MM.1S (cell line): Measurements from ENCODE around the gene FAM107A.

Experiments
- DNase-seq: peaks from one replicate; pipeline ENCODE4 v3.0.0-alpha.2; 2015
- H2AFZ ChIP-seq: fragments of 300-600 bp; sonication (generic); 2 replicates; pipeline ENCODE4 v1.6.0; 2016; ENCODE audit warnings: antibody characterized with exemption, low read length
- H3F3A ChIP-seq: fragments of 300-600 bp; sonication (generic); 2 replicates; pipeline ENCODE4 v1.6.1; 2016; ENCODE audit warnings: mild to moderate bottlenecking, antibody characterized with exemption, low read length, moderate library complexity, mixed read lengths; ENCODE audit not compliant: insufficient read depth
- H3K27ac ChIP-seq: fragments of 300-600 bp; sonication (generic); 2 replicates; pipeline ENCODE4 v1.5.1; 2016; ENCODE audit warnings: mild to moderate bottlenecking, low read length
- H3K27me3 ChIP-seq: fragments of 300-600 bp; sonication (generic); replicated peaks from 2 replicates; pipeline ENCODE4 v1.6.0; 2016; ENCODE audit warnings: low read length; ENCODE audit not compliant: insufficient read depth
- H3K36me3 ChIP-seq: fragments of 300-600 bp; sonication (generic); replicated peaks from 2 replicates; pipeline ENCODE4 v1.6.1; 2016; ENCODE audit warnings: mild to moderate bottlenecking, low read length, mixed read lengths; ENCODE audit not compliant: insufficient read depth
- H3K4me1 ChIP-seq: fragments of 300-600 bp; sonication (generic); 2 replicates; pipeline ENCODE4 v1.6.1; 2016; ENCODE audit warnings: low read length, mixed read lengths
- H3K4me2 ChIP-seq: fragments of 300-600 bp; sonication (generic); 2 replicates; pipeline ENCODE4 v1.6.0; 2016; ENCODE audit warnings: low read depth, low read length
- H3K4me3 ChIP-seq: fragments of 300-600 bp; sonication (generic); 2 replicates; pipeline ENCODE4 v1.5.1; 2016; ENCODE audit warnings: low read length, mixed read lengths
- H3K79me2 ChIP-seq: fragments of 300-600 bp; sonication (generic); 2 replicates; pipeline ENCODE4 v1.6.1; 2016; ENCODE audit warnings: mixed run types, low read length, mixed read lengths
- H3K9ac ChIP-seq: fragments of 300-600 bp; sonication (generic); 2 replicates; pipeline ENCODE4 v1.6.1; 2016; ENCODE audit warnings: low read length, mixed read lengths
- H3K9me2 ChIP-seq: fragments of 300-600 bp; sonication (generic); replicated peaks from 2 replicates; pipeline ENCODE4 v1.6.1; 2016; ENCODE audit warnings: mild to moderate bottlenecking, low read length, mixed read lengths; ENCODE audit not compliant: insufficient read depth
- H3K9me3 ChIP-seq: fragments of 300-600 bp; sonication (generic); replicated peaks from 2 replicates; pipeline ENCODE4 v1.6.1; 2016; ENCODE audit warnings: mild to moderate bottlenecking, low read length, mixed read lengths; ENCODE audit not compliant: insufficient read depth
- H4K20me1 ChIP-seq: fragments of 300-600 bp; sonication (generic); 2 replicates; pipeline ENCODE4 v1.6.1; 2016; ENCODE audit warnings: mild to moderate bottlenecking, low read length, moderate library complexity, mixed read lengths; ENCODE audit not compliant: insufficient read depth
- CTCF ChIP-seq: fragments of 300-600 bp; sonication (generic); IDR thresholded peaks from 2 replicates; pipeline ENCODE4 v1.5.1; 2016; ENCODE audit warnings: antibody characterized with exemption, low read length, mixed read lengths
- EZH2 ChIP-seq: fragments of 300-600 bp; sonication (generic); optimal IDR thresholded peaks from 2 replicates; pipeline ENCODE3; 2017; ENCODE audit warnings: low read depth, mild to moderate bottlenecking, antibody characterized with exemption, low read length, mixed read lengths
- EZH2phosphoT487 ChIP-seq: fragments of 300-600 bp; sonication (generic); IDR thresholded peaks from 2 replicates; pipeline ENCODE4 v1.6.1; 2018; ENCODE audit warnings: antibody characterized with exemption, low read length

FAM107A gene

GRCh38 chr3:58586776-58587192, 9.6 kb upstream of the FAM107A start:
- H3K36me3 ChIP-seq = no peaks in the 10 kb centered on the region
- H3K79me2 ChIP-seq = no peaks in the 10 kb centered on the region
- H4K20me1 ChIP-seq = no peaks in the 10 kb centered on the region
- no peaks in the 10 kb centered on the region for H3K9me3 ChIP-seq
- H3F3A ChIP-seq = no peaks in the 10 kb centered on the region
- H3K4me2 ChIP-seq = no peak overlapping the region
- 0 out of 2 replicates have a peak, but pooled peaks cover 3% of the 10 kb centered on the region for H3K4me1 ChIP-seq
- DNase-seq = no peak
- no peaks in the 10 kb centered on the region for H3K9me2 ChIP-seq
- H3K4me3 ChIP-seq = no peak overlapping the region
- no peak for TF ChIP-seq EZH2
- no peak for TF ChIP-seq EZH2phosphoT487
- TF ChIP-seq CTCF = no peak
- no peaks in the 10 kb centered on the region for H3K27me3 ChIP-seq
- no peak overlapping the region for H2AFZ ChIP-seq
- H3K9ac ChIP-seq = no peak overlapping the region
- H3K27ac ChIP-seq = no peak overlapping the region

- Histone ChIP-seq H3K9ac (no peak overlapping the region; the same call in 1 of the 2 replicates), H3K27me3 (no peaks in the 10 kb centered on the region), H2AFZ (peak overlapping the region; percentile 68), H3K9me3 (no peaks in the 10 kb centered on the region), H3K79me2 (no peaks in the 10 kb centered on the region), H4K20me1 (no peaks in the 10 kb centered on the region), H3K4me2 (peak overlapping the region; percentile 78), H3K4me3 (peak overlapping the region; percentile 88), H3K9me2 (no peaks in the 10 kb centered on the region), H3K4me1 (0 out of 2 replicates have a peak, but pooled peaks cover 3% of the 10 kb centered on the region), H3K27ac (no peak overlapping the region), H3K36me3 (no peaks in the 10 kb centered on the region), H3F3A (no peaks in the 10 kb centered on the region)
- DNase-seq = no peak
- TF ChIP-seq EZH2phosphoT487 (no peak), CTCF (no peak), EZH2 (no peak)
These were observed 8.8 kb upstream of the FAM107A start for GRCh38 chr3:58585994-58586393.

GRCh38 chr3:58585005-58585786, 8.0 kb upstream of the FAM107A start:
- H3K36me3 ChIP-seq = no peaks in the 10 kb centered on the region
- H3K27me3 ChIP-seq = no peaks in the 10 kb centered on the region
- H3K9ac ChIP-seq = peak overlapping the region; percentile 44; the same call in 1 of the 2 replicates
- DNase-seq = peak; percentile 84
- no peaks in the 10 kb centered on the region for H3F3A ChIP-seq
- 0 out of 2 replicates have a peak, but pooled peaks cover 3% of the 10 kb centered on the region for H3K4me1 ChIP-seq
- H3K4me2 ChIP-seq = peak overlapping the region; percentile 78
- H3K9me3 ChIP-seq = no peaks in the 10 kb centered on the region
- peak overlapping the region; percentile 96 for H2AFZ ChIP-seq
- H3K9me2 ChIP-seq = no peaks in the 10 kb centered on the region
- no peaks in the 10 kb centered on the region for H4K20me1 ChIP-seq
- H3K79me2 ChIP-seq = no peaks in the 10 kb centered on the region
- H3K4me3 ChIP-seq = peak overlapping the region; percentile 88
- TF ChIP-seq EZH2phosphoT487 = no peak
- TF ChIP-seq CTCF = peak; percentile 82
- H3K27ac ChIP-seq = no peak overlapping the region
